ENCODE measurements around the gene MARS1. TPM values are rescaled to one million over a fixed set of nuclear protein-coding genes. Genes with fewer than 3 reads are reported as not detected.

MARS1 gene
- polyA plus RNA-seq, 1 donor: 81.9 TPM

DNA sequence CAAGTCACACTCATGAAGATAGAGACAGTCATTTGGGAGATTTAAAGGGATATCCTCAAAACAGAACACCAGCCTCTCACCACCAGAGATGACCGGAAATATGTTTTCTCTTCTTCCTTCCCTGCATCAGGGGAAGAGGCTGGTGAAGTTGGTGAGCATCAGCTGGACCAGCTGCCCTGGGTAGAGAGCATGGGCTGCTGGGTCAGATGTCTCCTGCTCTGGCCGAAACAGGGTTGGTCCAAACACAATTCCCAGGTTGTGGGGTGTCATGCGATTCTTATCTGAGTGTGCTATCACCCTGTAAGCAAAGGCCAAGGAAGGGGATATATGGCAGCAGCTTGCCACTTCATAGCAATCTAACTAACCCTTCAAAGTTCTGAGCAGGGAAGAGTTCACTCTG lies 15.5 kb upstream of the MARS1 start:
- H3K9me3 ChIP-seq (ENCODE audit: control insufficient read depth, low read depth, low read length): no peaks in the 10 kb centered on the region
- H3K27me3 ChIP-seq (ENCODE audit: control insufficient read depth, insufficient read depth, low read length): peaks cover 41% of the 10 kb centered on the region
- WGBS (ENCODE audit: insufficient coverage, low lambda C conversion rate): no CpG with 5 or more reads among the region's 3 CpGs
- no peak overlapping the region for H3K4me3 ChIP-seq (ENCODE audit: low read length)
- H3K27ac ChIP-seq (ENCODE audit: low read length): no peak overlapping the region
- H3K4me1 ChIP-seq (ENCODE audit: control insufficient read depth, insufficient read depth, low read length): peaks cover 36% of the 10 kb centered on the region
- no peaks in the 10 kb centered on the region for H3K36me3 ChIP-seq (ENCODE audit: control insufficient read depth, insufficient read depth, low read length)
- no peak for DNase-seq

DNA sequence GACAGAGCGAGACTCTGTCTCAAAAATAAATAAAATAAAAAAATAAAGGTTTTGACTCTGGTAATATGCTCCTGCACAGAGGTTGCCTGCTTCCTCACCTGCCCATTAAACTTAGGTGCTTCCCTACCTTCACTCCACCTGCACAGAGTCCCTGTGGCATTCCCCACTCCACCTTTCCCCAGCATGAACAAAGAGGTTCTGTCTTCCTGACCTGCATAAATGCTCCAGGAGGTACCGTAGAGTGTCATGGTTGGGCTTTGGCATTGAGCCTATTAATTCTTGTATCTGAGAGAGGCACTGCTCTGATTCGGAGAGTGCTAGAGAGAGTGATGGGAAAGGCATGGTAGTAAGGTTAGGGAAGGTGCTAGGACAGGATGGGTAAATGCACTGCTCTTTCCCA lies 14.5 kb upstream of the MARS1 start:
- no CpG with 5 or more reads among the region's 3 CpGs for WGBS (ENCODE audit: insufficient coverage, low lambda C conversion rate)
- H3K4me1 ChIP-seq (ENCODE audit: control insufficient read depth, insufficient read depth, low read length): peaks cover 36% of the 10 kb centered on the region
- H3K4me3 ChIP-seq (ENCODE audit: low read length): no peak overlapping the region
- H3K36me3 ChIP-seq (ENCODE audit: control insufficient read depth, insufficient read depth, low read length): no peaks in the 10 kb centered on the region
- no peak for DNase-seq
- H3K27me3 ChIP-seq (ENCODE audit: control insufficient read depth, insufficient read depth, low read length): peaks cover 51% of the 10 kb centered on the region
- H3K27ac ChIP-seq (ENCODE audit: low read length): no peak overlapping the region
- no peaks in the 10 kb centered on the region for H3K9me3 ChIP-seq (ENCODE audit: control insufficient read depth, low read depth, low read length)

DNA sequence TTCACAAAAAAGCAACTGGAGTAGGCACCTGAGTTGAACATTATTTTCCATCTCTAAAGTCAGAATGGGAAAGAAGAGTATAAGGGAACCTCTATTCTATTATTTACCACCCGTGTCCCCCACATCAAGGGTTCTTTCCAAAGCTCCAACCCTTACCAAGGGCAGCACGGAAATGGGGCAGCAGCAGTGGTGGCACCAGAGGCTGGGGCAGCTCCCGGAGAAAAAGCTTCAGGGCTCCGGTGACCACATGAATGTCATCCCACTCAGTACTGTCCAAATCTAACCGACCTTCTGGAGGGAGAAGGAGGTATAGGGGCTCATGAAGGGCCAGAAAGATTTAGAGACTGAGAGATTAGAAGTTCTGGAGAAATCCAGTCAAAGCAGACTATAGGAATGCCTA lies 14.0 kb upstream of the MARS1 start:
- WGBS (ENCODE audit: insufficient coverage, low lambda C conversion rate): no CpG with 5 or more reads among the region's 5 CpGs
- Histone ChIP-seq H3K4me1 (ENCODE audit: control insufficient read depth, insufficient read depth, low read length) (peaks cover 36% of the 10 kb centered on the region), H3K4me3 (ENCODE audit: low read length) (no peak overlapping the region), H3K36me3 (ENCODE audit: control insufficient read depth, insufficient read depth, low read length) (no peaks in the 10 kb centered on the region), H3K27me3 (ENCODE audit: control insufficient read depth, insufficient read depth, low read length) (peaks cover 56% of the 10 kb centered on the region), H3K27ac (ENCODE audit: low read length) (no peak overlapping the region), H3K9me3 (ENCODE audit: control insufficient read depth, low read depth, low read length) (no peaks in the 10 kb centered on the region)
- DNase-seq: no peak

DNA sequence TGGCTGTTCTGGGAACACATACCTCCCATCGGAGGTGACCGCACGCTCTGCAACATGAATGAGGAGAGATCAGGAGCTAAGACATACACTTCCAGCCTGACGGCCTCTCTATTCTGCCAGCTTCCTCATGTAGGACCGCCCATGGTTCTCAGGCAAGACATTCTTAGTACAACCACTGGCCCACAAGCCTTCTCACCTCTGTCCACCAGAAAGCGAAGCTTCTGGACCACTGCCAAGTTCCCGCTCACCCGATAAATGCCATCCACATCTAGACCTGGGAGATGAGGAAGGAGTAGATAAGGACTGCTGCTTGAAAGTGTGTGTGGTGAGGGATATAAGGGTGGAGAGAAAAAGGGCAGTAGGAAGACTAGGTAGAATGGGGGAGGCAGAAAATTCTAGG lies 13.4 kb upstream of the MARS1 start:
- Histone ChIP-seq H3K27me3 (ENCODE audit: control insufficient read depth, insufficient read depth, low read length) (peaks cover 61% of the 10 kb centered on the region), H3K36me3 (ENCODE audit: control insufficient read depth, insufficient read depth, low read length) (no peaks in the 10 kb centered on the region), H3K4me1 (ENCODE audit: control insufficient read depth, insufficient read depth, low read length) (peaks cover 32% of the 10 kb centered on the region), H3K4me3 (ENCODE audit: low read length) (no peak overlapping the region), H3K27ac (ENCODE audit: low read length) (no peak overlapping the region), H3K9me3 (ENCODE audit: control insufficient read depth, low read depth, low read length) (no peaks in the 10 kb centered on the region)
- no CpG with 5 or more reads among the region's 8 CpGs for WGBS (ENCODE audit: insufficient coverage, low lambda C conversion rate)
- no peak for DNase-seq

- H3K4me1 ChIP-seq (ENCODE audit: control insufficient read depth, insufficient read depth, low read length): peaks cover 30% of the 10 kb centered on the region
- H3K27ac ChIP-seq (ENCODE audit: low read length): no peak overlapping the region
- peaks cover 63% of the 10 kb centered on the region for H3K27me3 ChIP-seq (ENCODE audit: control insufficient read depth, insufficient read depth, low read length)
- H3K4me3 ChIP-seq (ENCODE audit: low read length): no peak overlapping the region
- no CpG with 5 or more reads among the region's 7 CpGs for WGBS (ENCODE audit: insufficient coverage, low lambda C conversion rate)
- DNase-seq: no peak
- no peaks in the 10 kb centered on the region for H3K36me3 ChIP-seq (ENCODE audit: control insufficient read depth, insufficient read depth, low read length)
- no peaks in the 10 kb centered on the region for H3K9me3 ChIP-seq (ENCODE audit: control insufficient read depth, low read depth, low read length)
Measured at GRCh38 chr12:57474862-57475261, 13.0 kb upstream of the MARS1 start.

DNA sequence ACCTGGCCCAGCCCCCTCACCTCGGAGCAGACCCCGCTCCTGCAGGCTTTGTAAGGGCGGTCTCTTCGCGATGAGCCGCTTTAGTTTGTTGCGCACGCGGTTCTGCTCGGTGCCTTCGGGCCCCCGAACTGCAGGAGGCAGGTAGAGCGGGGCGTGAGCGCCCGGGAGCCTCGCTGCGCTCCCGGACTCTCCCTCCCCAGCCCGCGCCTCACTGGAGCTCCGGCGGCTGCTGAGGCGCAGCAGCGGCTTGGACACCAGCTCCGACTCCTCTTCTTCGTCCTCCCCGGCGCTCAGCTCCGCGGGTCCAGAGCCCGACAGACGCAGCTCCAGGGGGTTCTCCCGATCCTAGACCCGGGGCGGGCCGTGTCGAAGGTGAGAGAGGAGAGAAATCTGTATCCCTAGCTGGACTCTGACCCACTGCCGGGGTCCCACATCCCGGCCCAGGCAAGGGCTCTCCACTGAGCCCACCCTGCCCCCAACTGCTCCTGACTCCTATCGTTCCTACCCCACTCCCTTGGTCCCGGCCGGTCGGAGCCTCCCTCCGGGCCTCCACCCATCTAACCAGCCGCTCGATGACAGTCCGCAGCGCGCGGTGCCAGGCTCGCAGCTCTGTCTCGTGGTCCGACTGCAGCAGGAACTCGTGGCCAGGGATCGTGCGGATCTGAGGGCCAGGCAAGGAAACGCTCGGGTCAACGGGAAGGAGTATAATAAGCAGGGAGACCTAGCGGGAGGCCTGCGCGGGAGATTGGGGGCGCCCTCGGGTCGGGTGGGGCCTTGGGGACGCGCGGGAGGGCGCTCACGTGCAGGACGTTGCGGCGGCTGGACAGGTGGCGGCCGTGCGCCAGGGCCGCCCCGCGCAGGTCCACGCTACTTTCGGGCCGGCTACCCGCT lies 12.4 kb upstream of the MARS1 start:
- Histone ChIP-seq H3K27me3 (ENCODE audit: control insufficient read depth, insufficient read depth, low read length) (peaks cover 63% of the 10 kb centered on the region), H3K36me3 (ENCODE audit: control insufficient read depth, insufficient read depth, low read length) (no peaks in the 10 kb centered on the region), H3K9me3 (ENCODE audit: control insufficient read depth, low read depth, low read length) (no peaks in the 10 kb centered on the region), H3K4me3 (ENCODE audit: low read length) (peak overlapping the region; percentile 34), H3K27ac (ENCODE audit: low read length) (no peak overlapping the region), H3K4me1 (ENCODE audit: control insufficient read depth, insufficient read depth, low read length) (peaks cover 24% of the 10 kb centered on the region)
- no CpG with 5 or more reads among the region's 84 CpGs for WGBS (ENCODE audit: insufficient coverage, low lambda C conversion rate)
- peak in 1 of 2 donors; percentile 78 for DNase-seq

DNA sequence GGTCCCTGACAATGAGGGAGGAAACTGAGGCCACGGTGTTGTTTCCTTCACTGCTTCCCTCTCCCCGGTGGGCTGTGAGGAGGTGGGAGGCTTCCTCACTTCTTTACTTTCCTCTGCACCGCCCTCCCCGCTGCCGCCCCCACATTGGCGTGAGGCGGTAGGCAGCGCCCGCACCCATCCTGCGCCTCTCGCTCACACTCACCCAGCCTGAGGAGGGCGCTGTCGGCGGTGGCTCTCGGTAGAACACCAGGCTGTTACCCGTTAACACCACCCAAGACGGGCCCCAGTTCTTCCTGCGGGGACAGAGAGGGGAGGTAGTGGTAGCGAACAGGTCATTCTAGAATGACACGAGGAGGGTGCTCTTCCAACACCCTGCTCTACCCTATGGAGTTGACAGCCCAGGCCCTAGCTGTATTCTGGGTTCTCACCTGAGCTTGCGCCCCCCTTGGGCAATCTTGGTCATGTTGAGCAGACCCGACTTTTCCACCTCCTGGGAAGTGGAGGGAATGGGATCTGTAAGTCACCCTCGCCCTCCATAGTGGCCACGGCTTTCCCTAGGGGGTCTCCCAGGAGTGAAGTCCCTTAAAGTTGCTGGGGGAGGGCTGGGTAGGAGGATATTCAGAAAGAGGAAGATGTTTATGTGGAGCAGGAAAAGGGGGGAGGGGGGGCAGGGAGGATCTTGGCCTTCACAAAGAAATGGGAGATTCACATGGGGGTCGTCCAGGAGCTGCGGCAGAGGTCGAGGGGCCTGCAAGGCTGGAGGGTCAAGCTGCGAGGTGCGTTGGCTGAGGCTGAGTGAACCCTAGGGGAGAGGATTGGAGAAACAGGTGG lies 11.5 kb upstream of the MARS1 start:
- peaks cover 64% of the 10 kb centered on the region for H3K27me3 ChIP-seq (ENCODE audit: control insufficient read depth, insufficient read depth, low read length)
- WGBS (ENCODE audit: insufficient coverage, low lambda C conversion rate): no CpG with 5 or more reads among the region's 29 CpGs
- H3K27ac ChIP-seq (ENCODE audit: low read length): no peak overlapping the region
- H3K36me3 ChIP-seq (ENCODE audit: control insufficient read depth, insufficient read depth, low read length): no peaks in the 10 kb centered on the region
- peaks cover 16% of the 10 kb centered on the region for H3K4me1 ChIP-seq (ENCODE audit: control insufficient read depth, insufficient read depth, low read length)
- peak in 1 of 2 donors; percentile 53 for DNase-seq
- peak overlapping the region; percentile 34 for H3K4me3 ChIP-seq (ENCODE audit: low read length)
- H3K9me3 ChIP-seq (ENCODE audit: control insufficient read depth, low read depth, low read length): no peaks in the 10 kb centered on the region

DNA sequence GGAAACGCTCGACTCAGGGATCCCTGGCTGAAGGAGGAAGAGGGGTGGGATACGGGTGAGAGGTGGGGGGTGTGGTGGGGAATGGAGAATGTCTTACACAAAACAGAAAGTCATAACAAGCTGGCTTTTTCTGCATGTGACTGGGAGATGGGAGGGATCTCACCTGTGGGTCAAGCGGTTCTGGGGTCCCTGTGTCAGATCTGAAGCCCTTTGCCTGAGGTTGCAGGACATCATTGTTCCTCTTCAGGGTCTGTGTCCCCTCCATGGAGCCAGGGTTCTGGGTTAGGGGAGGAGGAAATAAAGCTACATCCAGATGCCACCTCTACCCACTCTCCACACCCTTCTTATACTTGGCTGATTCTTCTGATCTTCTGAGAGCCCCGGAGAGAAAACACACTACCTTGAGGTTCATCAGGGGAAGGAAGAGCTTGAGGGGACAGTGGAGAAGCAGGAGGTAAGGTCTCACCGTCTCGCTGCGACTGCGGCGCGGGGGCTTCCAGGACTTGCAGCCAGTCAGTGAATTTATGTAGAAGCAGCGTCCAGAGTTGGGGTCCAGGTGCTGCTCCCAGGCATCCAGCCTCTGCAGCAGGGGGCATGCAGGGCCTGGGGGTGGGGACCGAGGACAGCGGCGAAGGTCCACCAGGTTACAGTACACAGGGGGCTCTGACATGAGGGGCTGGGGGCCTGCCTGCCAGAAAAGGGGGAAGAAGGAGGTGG lies 10.7 kb upstream of the MARS1 start:
- Histone ChIP-seq H3K27ac (ENCODE audit: low read length) (no peak overlapping the region), H3K36me3 (ENCODE audit: control insufficient read depth, insufficient read depth, low read length) (no peaks in the 10 kb centered on the region), H3K9me3 (ENCODE audit: control insufficient read depth, low read depth, low read length) (no peaks in the 10 kb centered on the region), H3K4me1 (ENCODE audit: control insufficient read depth, insufficient read depth, low read length) (peaks cover 10% of the 10 kb centered on the region), H3K27me3 (ENCODE audit: control insufficient read depth, insufficient read depth, low read length) (peaks cover 68% of the 10 kb centered on the region), H3K4me3 (ENCODE audit: low read length) (peak overlapping the region; percentile 3)
- DNase-seq: no peak
- WGBS (ENCODE audit: insufficient coverage, low lambda C conversion rate): no CpG with 5 or more reads among the region's 15 CpGs

DNA sequence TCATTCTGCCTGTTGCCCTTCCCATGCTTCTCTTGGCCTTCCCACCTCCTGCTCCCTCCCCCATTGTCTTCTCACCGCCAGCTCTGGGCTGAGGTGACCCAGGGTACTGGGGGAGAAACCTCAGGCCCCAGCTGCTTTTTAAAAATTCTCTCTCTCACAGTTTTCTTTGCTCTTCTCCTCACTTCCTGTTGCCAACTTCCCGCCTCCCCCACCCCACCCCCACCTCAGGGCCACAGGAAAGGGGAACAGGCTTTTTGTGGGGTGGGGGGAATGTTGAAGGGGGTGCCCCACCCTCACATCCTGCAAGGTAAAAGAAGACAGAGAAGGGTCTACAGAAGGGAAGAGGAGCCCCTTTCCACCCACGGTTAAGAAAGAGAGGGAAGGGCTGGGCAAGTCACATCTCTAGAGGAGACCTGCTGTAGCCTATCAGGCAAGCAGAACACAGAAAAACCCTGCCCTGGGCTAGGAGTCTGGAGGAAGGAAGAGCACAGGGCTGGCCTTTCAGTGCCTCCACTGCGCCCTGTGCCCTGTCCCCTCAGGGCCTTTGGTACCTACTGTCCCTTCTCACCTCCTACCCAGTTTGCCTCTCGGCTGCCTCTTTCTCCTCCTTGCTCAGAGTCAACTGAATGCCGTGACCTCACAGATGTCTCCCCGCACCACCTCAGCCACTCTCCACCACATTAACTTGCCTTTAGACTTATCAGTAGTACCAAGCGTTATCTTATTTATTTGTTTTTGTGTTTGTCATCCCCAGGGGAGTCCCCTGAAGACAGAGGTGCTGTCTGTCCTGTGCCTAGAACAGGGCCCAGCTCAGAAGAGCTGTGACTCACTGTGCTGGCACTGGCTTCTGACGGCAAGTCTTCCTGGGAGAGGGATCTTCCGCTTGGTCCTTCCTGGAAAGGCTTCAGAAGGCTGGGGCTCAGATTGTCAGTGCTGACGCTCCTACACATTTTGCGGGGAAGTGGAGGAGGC lies 9.9 kb upstream of the MARS1 start:
- Histone ChIP-seq H3K36me3 (ENCODE audit: control insufficient read depth, insufficient read depth, low read length) (no peaks in the 10 kb centered on the region), H3K4me3 (ENCODE audit: low read length) (peak overlapping the region; percentile 3), H3K27me3 (ENCODE audit: control insufficient read depth, insufficient read depth, low read length) (peaks cover 68% of the 10 kb centered on the region), H3K4me1 (ENCODE audit: control insufficient read depth, insufficient read depth, low read length) (peaks cover 10% of the 10 kb centered on the region), H3K27ac (ENCODE audit: low read length) (no peak overlapping the region), H3K9me3 (ENCODE audit: control insufficient read depth, low read depth, low read length) (no peaks in the 10 kb centered on the region)
- no CpG with 5 or more reads among the region's 12 CpGs for WGBS (ENCODE audit: insufficient coverage, low lambda C conversion rate)
- peak in 1 of 2 donors; percentile 6 for DNase-seq

All from large intestine (tissue), 3 donors.